ENCODE results near the gene NR2E1. TPM values are rescaled to one million over a fixed set of nuclear protein-coding genes. Genes with fewer than 3 reads are reported as not detected.

Gene NR2E1
- total RNA-seq, 1 experiment from 2014 or later = not detected

- no peaks in the 10 kb centered on the region for H3K9me3 ChIP-seq (ENCODE audit: insufficient read depth, low read depth)
- peaks cover 5% of the 10 kb centered on the region; the same call in 1 of the 2 replicates for H3K27me3 ChIP-seq (ENCODE audit: insufficient read depth, low read depth)
- H3K4me2 ChIP-seq = no peak overlapping the region
- no peaks in the 10 kb centered on the region for H4K20me1 ChIP-seq (ENCODE audit: insufficient read depth)
- no peaks in the 10 kb centered on the region for H3K9me2 ChIP-seq (ENCODE audit: insufficient read depth)
- DNase-seq = no peak
- BruUV-seq (replicated peaks) = no TSS peak
- ChIA-PET CTCF (no interaction called here), POLR2A (ENCODE audit: unreplicated experiment) (interaction anchor here (0.6 kb wide), 1 partner anchor 53 kb away, joined by 9 read pairs; no protein-coding TSS in a partner anchor)
- H3K36me3 ChIP-seq (ENCODE audit: low read depth) = no peaks in the 10 kb centered on the region
- H3K27ac ChIP-seq = no peak overlapping the region
- no peaks in the 10 kb centered on the region for H3K4me1 ChIP-seq (replicated peaks; ENCODE audit: insufficient read depth)
- TF ChIP-seq EZH2 (IDR thresholded peaks at IDR 0.05; ENCODE audit: low read depth) = no peak
- no peak for TF ChIP-seq CTCF (conservative IDR thresholded peaks at IDR 0.05)
- no peaks in the 10 kb centered on the region for H3F3A ChIP-seq (ENCODE audit: insufficient read depth, low read depth)
- H2AFZ ChIP-seq = no peak overlapping the region
- intact Hi-C loops (cut with micrococcal nuclease; ENCODE audit: unreplicated experiment) = loop anchor here (5.0 to 10.0 kb wide), 2 partner anchors 143 to 955 kb away; partner anchors contain the start of gene SNX3
- no peaks in the 10 kb centered on the region for H3K79me2 ChIP-seq (ENCODE audit: low read depth)
- no peak overlapping the region for H3K4me3 ChIP-seq
Measured at GRCh38 chr6:108119769-108120141, 46.1 kb upstream of the NR2E1 start.

GRCh38 chr6:108120311-108120710, 45.5 kb upstream of the NR2E1 start:
- H3K9me3 ChIP-seq (ENCODE audit: insufficient read depth, low read depth) = no peaks in the 10 kb centered on the region
- H3K79me2 ChIP-seq (ENCODE audit: low read depth) = no peaks in the 10 kb centered on the region
- no peak overlapping the region for H3K27ac ChIP-seq
- POLR2A ChIA-PET (ENCODE audit: unreplicated experiment) = interaction anchor here (0.6 kb wide), 1 partner anchor 52 kb away, joined by 9 read pairs; no protein-coding TSS in a partner anchor
- no peaks in the 10 kb centered on the region for H3K4me1 ChIP-seq (replicated peaks; ENCODE audit: insufficient read depth)
- BruUV-seq (replicated peaks) = no TSS peak
- no peak for DNase-seq
- H2AFZ ChIP-seq = no peak overlapping the region
- CTCF ChIA-PET = interaction anchor here (0.6 kb wide), 1 partner anchor 493 kb away, joined by 3 read pairs; no protein-coding TSS in a partner anchor
- no peaks in the 10 kb centered on the region for H3F3A ChIP-seq (ENCODE audit: insufficient read depth, low read depth)
- peaks cover 5% of the 10 kb centered on the region; the same call in 1 of the 2 replicates for H3K27me3 ChIP-seq (ENCODE audit: insufficient read depth, low read depth)
- H3K9me2 ChIP-seq (ENCODE audit: insufficient read depth) = no peaks in the 10 kb centered on the region
- intact Hi-C loops (cut with micrococcal nuclease; ENCODE audit: unreplicated experiment) = no loop called here
- no peak overlapping the region for H3K4me3 ChIP-seq
- H3K4me2 ChIP-seq = no peak overlapping the region
- no peaks in the 10 kb centered on the region for H3K36me3 ChIP-seq (ENCODE audit: low read depth)
- no peaks in the 10 kb centered on the region for H4K20me1 ChIP-seq (ENCODE audit: insufficient read depth)
- no peak for TF ChIP-seq CTCF (conservative IDR thresholded peaks at IDR 0.05)
- TF ChIP-seq EZH2 (IDR thresholded peaks at IDR 0.05; ENCODE audit: low read depth) = no peak

GRCh38 chr6:108121612-108122011, 44.2 kb upstream of the NR2E1 start:
- TF ChIP-seq CTCF (conservative IDR thresholded peaks at IDR 0.05) = no peak
- no peak for TF ChIP-seq EZH2 (IDR thresholded peaks at IDR 0.05; ENCODE audit: low read depth)
- CTCF ChIA-PET = interaction anchor here (0.5 kb wide), 1 partner anchor 106 kb away, joined by 3 read pairs; no protein-coding TSS in a partner anchor

More at GRCh38 chr6:108121612-108122011, 44.2 kb upstream of the NR2E1 start:
- H2AFZ ChIP-seq = no peak overlapping the region
- no peaks in the 10 kb centered on the region for H3K9me2 ChIP-seq (ENCODE audit: insufficient read depth)
- H3K9me3 ChIP-seq (ENCODE audit: insufficient read depth, low read depth) = no peaks in the 10 kb centered on the region
- no peak overlapping the region for H3K4me2 ChIP-seq
- no peaks in the 10 kb centered on the region for H3K4me1 ChIP-seq (replicated peaks; ENCODE audit: insufficient read depth)
- no peak overlapping the region for H3K4me3 ChIP-seq
- no peak overlapping the region for H3K27ac ChIP-seq
- H3F3A ChIP-seq (ENCODE audit: insufficient read depth, low read depth) = no peaks in the 10 kb centered on the region
- no peaks in the 10 kb centered on the region for H4K20me1 ChIP-seq (ENCODE audit: insufficient read depth)
- no TSS peak for BruUV-seq (replicated peaks)
- intact Hi-C loops (cut with micrococcal nuclease; ENCODE audit: unreplicated experiment) = no loop called here
- H3K27me3 ChIP-seq (ENCODE audit: insufficient read depth, low read depth) = peaks cover 5% of the 10 kb centered on the region; the same call in 1 of the 2 replicates
- POLR2A ChIA-PET (ENCODE audit: unreplicated experiment) = no interaction called here
- no peaks in the 10 kb centered on the region for H3K36me3 ChIP-seq (ENCODE audit: low read depth)
- H3K79me2 ChIP-seq (ENCODE audit: low read depth) = no peaks in the 10 kb centered on the region
- DNase-seq = no peak
